Activated T-cell treated with anti-CD3 and anti-CD28 coated beads for 1 hour (primary cell): Measurements from ENCODE around the gene PADI6.

ENCODE experiments used
- DNase-seq: peaks from one replicate; pipeline ENCODE4 v3.0.0-alpha.2; 2020; ENCODE audit warnings: low read depth

PADI6 gene

GRCh38 chr1:17356387-17357026 lies 15.5 kb upstream of the PADI6 start:
- DNase-seq: no peak

DNA sequence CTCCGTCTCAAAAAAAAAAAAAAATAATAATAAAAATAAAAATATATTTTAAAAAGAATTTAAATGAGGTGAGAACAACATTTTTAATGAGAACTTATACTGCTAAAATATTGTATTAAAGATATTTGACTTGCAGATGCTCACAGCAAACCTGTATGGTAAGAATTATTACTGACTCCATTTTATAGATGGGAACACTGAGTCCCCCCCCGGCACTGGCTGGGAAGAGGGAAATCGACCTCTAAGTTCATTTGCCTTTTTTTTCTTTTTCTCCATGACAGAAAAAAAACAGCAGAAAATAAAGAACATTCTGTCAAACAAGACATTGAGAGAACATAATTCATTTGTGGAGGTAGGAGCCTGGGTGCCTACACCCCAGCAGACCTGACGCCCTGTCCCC lies 13.4 kb upstream of the PADI6 start:
- DNase-seq: no peak

DNA sequence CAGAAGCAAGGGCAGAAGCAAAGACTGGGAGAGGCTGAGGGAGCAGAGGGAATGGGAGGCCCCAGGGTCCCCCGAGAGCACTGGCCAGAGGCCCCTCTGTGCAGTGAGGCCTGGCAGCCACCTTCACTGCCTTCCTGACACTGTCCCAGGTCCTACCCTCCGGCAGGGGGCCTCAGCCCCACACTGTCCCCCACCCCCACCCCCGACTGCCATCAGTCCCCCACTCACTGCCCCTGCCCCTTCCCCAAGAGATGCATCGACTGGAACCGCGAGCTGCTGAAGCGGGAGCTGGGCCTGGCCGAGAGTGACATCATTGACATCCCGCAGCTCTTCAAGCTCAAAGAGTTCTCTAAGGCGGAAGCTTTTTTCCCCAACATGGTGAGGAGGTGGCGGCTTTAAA lies 13.0 kb upstream of the PADI6 start:
- DNase-seq: no peak

DNA sequence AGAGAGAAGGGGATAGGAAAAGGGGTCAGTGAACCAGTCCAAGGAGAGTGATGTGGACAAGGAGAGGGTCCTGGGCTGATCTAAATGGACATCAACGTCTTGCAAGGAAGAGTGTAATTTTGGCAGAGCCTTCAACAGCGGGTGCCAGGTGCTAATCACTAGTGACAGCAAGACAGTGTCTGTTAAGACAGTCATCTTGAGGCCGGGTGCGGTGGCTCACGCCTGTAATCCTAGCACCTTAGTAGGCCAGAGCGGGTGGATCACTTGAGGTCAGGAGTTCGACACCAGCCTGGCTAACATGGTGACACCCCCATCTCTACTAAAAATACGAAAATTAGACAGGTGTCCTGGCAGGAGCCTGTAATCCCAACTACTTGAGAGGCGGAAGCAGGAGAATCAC lies 12.2 kb upstream of the PADI6 start:
- DNase-seq: no peak

GRCh38 chr1:17360272-17360956 lies 11.6 kb upstream of the PADI6 start:
- no peak for DNase-seq

DNA sequence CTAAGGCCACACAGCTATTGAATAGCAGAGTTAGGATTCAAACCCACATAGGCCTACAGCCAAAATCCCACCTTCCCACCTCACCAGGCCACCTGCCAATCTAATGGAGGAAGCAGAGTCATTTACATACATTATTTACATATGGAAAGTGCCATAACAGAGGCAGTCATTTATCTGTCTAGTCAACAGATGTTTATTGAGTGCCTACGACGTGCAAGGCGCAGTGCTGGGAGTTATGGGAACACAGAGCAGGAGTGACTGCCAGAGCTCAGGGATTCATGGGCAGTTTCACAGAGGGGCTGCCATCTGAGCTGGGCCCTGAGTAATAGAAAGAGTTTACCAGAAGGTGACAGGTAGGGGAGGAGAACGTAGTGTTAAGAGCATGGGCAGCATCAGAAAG lies 10.3 kb upstream of the PADI6 start:
- DNase-seq: no peak

DNA sequence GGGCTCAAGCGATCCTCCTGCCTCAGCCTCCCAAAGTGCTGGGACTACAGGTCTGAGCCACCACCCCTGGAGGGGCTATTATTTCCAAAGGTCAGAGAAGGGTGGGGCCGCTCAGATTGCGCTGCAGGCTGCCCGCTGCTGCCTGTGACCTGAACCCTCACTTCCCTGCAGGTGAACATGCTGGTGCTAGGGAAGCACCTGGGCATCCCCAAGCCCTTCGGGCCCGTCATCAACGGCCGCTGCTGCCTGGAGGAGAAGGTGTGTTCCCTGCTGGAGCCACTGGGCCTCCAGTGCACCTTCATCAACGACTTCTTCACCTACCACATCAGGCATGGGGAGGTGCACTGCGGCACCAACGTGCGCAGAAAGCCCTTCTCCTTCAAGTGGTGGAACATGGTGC lies 8.6 kb upstream of the PADI6 start:
- DNase-seq: no peak

- DNase-seq: no peak
These were observed 8.2 kb upstream of the PADI6 start for GRCh38 chr1:17363771-17364170.

DNA sequence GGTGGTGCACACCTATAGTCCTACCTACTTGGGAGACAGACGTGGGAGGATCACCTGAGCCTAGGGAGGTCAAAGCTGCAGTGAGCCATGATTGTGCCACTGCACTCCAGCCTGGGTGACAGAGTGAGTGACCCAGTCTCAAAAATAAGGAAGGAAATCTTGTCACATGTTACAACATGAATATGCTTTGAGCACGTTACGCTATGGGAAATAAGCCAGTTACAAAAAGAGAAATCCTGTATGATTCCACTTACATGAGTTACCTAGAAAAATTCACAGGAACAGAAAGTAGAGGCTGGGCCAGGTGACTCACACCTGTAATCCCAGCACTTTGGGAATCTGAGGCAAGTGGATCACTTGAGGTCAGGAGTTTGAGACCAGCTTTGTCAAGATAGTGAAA lies 6.7 kb upstream of the PADI6 start:
- DNase-seq: no peak

DNA sequence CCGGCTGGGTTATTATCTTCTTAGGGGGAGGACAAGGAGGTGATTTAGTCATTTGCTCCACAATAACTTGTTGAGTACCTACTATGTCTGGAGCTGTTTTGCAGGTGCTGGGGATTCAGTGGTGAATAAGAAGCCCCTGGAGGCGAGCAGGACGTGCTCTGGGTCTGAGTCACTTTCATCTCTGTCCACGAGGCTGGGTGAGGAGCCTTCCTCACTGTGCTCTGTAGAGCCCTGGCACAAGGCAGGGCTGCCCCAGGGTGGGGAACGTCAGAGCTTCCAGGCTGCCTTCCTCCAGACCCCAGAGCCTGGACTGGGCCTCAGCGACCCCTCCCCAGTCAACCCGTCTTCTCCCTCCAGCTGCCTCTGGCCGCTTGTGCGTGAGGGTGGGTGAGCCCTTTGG lies 2.5 kb upstream of the PADI6 start:
- DNase-seq: no peak

DNA sequence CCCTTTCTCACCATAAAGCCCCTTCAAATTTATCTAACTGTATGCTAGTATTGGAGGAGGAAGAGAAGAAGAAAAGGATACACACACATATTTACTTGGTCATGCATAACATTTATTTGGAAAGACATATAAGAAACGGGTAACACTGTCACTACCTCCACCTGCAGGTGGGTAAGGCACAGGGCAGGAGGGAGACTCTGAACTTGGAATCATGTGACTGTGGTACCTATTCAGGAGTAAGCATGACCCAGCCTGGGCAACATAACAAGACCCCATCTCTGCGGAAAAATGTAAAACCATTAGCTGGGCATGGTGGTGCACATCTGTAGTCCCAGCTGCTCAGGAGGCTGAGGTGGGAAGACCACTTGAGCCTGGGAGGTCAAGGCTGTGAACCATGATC lies 1.4 kb upstream of the PADI6 start:
- DNase-seq: no peak

DNA sequence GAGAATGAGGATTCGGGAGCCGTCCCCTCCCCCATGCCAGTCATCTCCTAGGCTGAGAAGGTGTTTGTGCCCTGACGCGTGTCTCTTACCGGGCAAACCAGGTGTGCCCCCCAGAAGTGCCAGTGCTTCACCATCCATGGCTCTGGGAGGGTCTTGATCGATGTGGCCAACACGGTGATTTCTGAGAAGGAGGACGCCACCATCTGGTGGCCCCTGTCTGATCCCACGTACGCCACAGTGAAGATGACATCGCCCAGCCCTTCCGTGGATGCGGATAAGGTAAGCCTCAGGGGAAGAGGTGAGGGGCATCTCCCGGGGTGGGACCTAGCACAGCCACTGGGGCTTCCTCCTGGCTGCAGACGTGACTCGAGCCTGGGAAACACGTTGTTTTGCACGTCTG lies 959 bp downstream of the PADI6 start:
- DNase-seq: no peak

DNA sequence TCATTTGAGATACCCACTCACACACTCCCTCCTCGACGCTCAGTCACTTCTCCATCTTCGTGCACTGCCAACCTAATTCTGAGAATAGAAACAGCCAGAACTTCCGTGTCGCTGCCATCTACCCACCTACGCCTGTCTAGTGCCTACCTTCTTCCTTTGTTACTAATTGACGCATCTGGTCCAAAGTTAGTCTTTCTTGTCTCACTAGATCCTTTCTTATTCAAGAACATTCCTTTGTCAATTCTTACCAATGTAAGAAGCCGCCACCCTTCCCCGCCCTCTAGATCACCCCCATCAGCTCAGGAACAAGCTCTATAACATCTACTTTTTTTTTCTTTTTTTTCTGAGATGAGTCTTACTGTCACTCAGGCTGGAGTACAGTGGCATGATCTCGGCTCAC lies 3.7 kb downstream of the PADI6 start:
- DNase-seq: no peak

DNA sequence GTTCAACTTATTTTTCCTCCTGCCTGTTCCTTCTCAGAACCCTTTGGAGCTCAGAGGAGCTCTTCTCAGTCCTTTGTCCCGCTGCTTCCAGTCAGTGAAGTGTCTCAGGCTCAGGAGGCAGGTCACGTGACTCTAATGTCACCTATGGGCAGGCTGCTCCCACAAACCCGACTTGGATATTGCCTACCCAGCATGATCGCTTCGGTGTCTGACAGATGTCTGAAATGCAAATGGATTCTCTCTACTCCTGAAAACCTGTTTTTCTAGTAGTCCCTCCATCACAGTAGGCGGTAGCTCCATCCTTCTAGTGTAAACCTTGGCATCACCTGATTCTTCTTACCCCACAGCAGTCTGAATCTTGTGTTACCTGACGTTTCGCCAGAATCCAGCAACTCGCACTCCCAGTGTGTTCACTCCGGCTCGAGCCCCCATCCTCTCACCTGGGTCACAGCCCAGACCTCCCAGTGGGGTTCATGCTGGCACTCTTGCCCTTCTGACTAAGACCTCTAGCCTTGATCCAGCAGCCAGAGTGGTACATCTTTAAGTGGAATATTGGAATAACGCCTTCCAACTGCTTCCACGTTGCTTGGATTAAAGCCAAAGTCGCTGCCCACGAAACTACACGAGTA lies 5.4 kb downstream of the PADI6 start:
- DNase-seq: no peak

DNA sequence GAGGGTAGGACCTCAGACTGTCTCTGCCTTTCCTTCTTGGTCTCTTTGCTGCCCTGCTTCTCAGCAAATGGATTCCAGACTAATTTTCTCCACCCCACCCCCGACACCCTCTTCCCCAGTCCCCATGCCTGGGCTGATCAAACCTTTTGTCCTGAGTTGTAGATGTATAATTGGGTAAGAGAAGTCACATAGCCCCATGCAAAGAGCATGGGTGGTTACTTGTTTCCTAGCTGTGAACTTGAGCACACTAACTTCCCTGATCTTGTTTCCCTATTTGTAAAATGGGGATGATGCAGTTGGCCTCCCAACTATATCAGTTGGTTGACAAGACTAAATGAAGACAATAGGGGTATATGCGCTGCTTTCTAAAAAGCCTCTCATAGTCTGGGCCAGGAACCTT lies 9.2 kb downstream of the PADI6 start:
- no peak for DNase-seq

GRCh38 chr1:17392199-17392740 lies 20.3 kb downstream of the PADI6 start:
- DNase-seq: no peak

DNA sequence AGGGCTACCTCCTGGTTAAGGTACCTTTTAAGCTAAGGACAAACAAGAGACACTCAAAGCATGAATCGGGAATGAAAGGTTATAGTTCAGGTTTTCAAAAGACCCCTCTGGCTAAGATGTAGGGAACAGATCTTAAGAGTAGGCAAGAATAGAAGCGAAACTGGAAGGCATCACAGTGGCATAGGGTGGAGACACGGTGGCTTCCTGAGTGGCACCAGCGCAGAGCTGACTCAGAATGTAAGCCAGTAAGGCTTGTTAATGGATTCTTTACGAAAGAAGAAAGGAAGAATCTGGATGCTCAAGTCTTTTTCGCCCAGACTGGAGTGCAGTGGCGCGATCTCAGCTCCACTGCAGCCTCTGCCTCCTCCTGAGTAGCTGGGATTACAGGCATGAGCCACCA lies 21.2 kb downstream of the PADI6 start:
- DNase-seq: no peak

- DNase-seq: no peak
These were observed 26.1 kb downstream of the PADI6 start for GRCh38 chr1:17397910-17398695.

DNA sequence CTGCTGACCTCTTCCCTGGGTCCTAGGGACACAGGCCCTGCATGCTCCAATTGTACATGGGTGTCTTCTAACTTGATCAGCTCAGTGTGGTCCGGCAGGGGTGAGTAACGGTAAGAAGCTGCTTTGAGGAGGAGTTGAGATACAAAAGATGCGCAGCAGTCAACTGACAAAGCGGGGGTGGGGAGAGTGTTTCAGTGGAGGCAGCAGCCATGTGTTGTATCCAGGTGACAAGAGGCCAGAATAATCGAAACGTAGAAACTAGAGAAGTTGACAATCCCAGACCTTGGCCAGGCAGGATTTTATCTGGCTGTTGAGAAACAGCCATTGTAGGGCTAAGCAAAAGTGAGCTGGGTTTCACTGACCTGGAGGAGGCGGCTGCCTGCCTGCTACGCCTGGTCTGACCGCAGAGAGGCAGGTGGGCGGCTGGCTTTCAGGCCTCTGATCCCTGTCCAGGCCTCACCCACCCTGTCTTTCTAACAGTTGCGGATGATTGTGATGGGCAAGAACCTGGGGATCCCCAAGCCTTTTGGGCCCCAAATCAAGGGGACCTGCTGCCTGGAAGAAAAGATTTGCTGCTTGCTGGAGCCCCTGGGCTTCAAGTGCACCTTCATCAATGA lies 28.8 kb downstream of the PADI6 start:
- DNase-seq: no peak

DNA sequence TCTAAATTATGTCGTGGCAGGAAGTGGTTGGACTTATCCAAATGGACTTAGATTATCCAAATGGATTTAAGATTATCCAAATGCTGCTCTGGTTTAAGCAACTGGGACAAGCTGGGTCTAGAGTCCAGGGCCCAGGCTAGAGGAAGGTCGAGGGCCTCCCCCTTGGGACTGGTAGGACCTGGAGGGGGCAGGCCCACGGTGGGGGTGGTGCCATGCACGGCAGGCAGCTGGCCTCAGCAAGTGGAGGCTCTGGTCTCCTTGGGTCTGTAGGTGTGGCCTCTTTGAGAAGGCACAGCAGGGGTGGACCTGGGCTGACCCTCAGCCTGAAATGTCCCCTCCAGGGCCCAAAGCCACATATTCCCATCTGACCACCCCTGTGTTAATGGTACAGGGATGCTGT lies 29.8 kb downstream of the PADI6 start:
- DNase-seq: no peak

DNA sequence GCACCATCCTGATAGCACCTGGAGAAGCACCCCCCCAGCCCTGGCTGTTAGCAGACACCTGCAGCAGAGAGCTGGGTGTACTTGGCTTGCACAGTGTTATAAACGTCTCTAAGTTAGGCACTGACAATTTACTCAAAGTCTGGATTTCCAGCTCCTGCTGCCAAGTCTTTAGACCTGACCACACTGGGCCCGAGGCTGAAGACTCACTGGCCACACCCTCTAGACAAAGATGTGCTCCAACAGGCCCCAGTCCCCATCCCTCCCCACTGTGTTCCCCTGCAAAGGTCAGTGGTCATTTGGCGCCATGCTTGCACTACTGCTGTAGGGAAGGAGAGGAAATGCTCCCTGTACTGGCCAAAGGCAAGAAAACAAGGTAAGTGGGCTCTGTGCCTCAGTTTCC lies 31.1 kb downstream of the PADI6 start:
- no peak for DNase-seq

DNA sequence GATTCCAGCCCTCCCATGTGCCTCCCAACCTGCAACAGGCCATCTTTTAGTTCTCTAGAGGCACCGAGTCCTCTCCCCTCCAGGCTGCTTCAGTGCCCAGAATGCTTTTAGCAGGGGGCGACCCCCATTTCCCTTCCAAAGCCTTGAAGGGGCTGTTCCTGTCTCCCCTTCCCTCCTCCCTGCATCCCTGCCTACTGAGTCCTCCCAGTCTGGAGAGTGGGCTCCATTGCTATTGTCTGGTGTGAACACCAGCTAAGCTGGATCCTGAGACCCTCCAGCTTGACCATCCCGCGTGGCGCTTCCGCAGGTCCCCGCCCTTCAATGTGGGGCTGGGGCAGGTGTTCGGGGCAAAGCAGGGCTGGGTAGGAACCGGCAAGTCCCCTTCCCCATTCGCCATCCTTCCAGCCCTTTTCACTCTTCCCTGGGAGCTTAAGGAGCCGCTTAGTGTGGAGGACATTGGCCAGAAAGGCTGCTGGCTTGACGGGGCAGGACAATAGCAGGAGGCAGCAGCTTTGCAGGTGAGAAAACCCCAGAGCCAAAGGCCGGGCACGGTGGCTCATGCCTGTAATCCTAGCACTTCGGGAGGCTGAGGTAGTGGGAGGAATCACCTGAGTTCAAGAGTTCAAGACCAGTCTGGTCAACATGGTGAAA lies 32.2 kb downstream of the PADI6 start:
- no peak for DNase-seq
